ENCODE measurements around the gene PSMG4. TPM values are rescaled to one million over a fixed set of nuclear protein-coding genes. Genes with fewer than 3 reads are reported as not detected.

The PSMG4 gene
- total and polyA plus RNA-seq, 2 donors (not counting 3 experiments of a cell fraction or from before 2014, with no cell fraction given) = 31.4 to 46.0 TPM

DNA sequence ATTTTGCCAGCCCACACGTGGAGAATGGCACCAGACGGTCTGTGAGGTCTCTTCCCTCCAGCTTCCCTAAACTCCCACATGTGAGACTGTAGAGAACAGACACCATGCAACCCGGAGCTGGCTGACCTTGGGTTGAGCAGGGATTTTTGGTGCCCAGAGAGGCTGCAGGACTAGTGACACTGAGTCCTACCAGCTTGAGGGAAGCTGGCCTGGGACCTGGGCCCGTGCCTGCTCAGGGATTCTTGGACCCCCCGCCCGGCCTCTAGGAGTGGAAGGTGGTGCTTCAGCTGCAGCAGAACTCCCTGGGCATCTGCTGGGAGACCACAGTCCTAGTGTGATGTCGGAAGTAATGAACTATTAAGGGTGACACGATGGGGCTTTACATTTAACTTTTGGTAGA, 3.2 kb downstream of the PSMG4 start:
- intact Hi-C loops (cut with micrococcal nuclease) (no loop called here), dilution Hi-C loops (cut with MboI; ENCODE audit: extremely low pct_ligation_motif_present, low sequenced_read_pairs) (no loop called here)
- Histone ChIP-seq H3K9me3 (replicated peaks; ENCODE audit: control insufficient read depth, insufficient read depth, low read length) (no peaks in the 10 kb centered on the region), H3K4me3 (replicated peaks in 1 of 3; ENCODE audit: insufficient read depth in 1 of 3, low read depth in 1 of 3, low read length in 3 of 3) (no peak overlapping the region), H2AFZ (ENCODE audit: low read depth, low read length) (no peak overlapping the region), H3K27me3 (ENCODE audit: control insufficient read depth in 2 of 2, insufficient read depth in 2 of 2, low read length in 2 of 2) (peaks cover 0 to 4% of the 10 kb centered on the region in 2 experiments), H4K20me1 (replicated peaks; ENCODE audit: control insufficient read depth, extremely low read depth, insufficient read depth, low read length) (no peaks in the 10 kb centered on the region), H3K9me1 (replicated peaks; ENCODE audit: control insufficient read depth, extremely low read depth, insufficient read depth, low read length) (no peaks in the 10 kb centered on the region), H3K9ac (replicated peaks; ENCODE audit: extremely low read depth, insufficient read depth, low read length) (no peak overlapping the region), H3K4me1 (ENCODE audit: control insufficient read depth, extremely low read depth, insufficient read depth, low read length) (peaks cover 7% of the 10 kb centered on the region), H3K4me2 (ENCODE audit: insufficient read depth, low read length) (no peak overlapping the region), H3K27ac (ENCODE audit: insufficient read depth, low read depth, low read length) (no peak overlapping the region), H3K36me3 (ENCODE audit: control insufficient read depth in 2 of 2, extremely low read depth in 1 of 2, insufficient read depth in 2 of 2, low read length in 2 of 2) (peaks cover 3 to 13% of the 10 kb centered on the region in 2 experiments), H3K79me2 (ENCODE audit: control insufficient read depth, insufficient read depth, low read length) (peaks cover 72% of the 10 kb centered on the region)
- POLR2A ChIA-PET = no interaction called here
- DNase-seq (ENCODE audit: low read depth, low spot score) (no peak), FAIRE-seq (no peak)
- CTCF ChIA-PET = interaction anchor here (0.9 to 4.4 kb wide), 3 partner anchors 10 to 13 kb away, joined by 3 to 25 read pairs (median 4); no protein-coding TSS in a partner anchor
- BruUV-seq (replicated peaks) = no TSS peak
- TF ChIP-seq JUN (IDR thresholded peaks at IDR 0.05; ENCODE audit: borderline replicate concordance, insufficient read depth, insufficient read length, low read depth) (no peak), POLR2AphosphoS5 (IDR thresholded peaks at IDR 0.05; ENCODE audit: insufficient read depth, low read depth, low read length) (no peak), FOS (IDR thresholded peaks at IDR 0.05; ENCODE audit: borderline replicate concordance, insufficient read depth, low read length) (no peak), MYC (IDR thresholded peaks at IDR 0.05; ENCODE audit: low read depth, low read length) (no peak), GATA2 (IDR thresholded peaks at IDR 0.05; ENCODE audit: insufficient read depth, insufficient read length, low read depth, low read length) (no peak), EZH2 (IDR thresholded peaks at IDR 0.05; ENCODE audit: borderline replicate concordance, low read depth, low read length, severe bottlenecking) (no peak), POLR2A (IDR thresholded peaks at IDR 0.05; ENCODE audit: low read depth, low read length) (no peak)
- TF ChIP-seq, protein P1, sequence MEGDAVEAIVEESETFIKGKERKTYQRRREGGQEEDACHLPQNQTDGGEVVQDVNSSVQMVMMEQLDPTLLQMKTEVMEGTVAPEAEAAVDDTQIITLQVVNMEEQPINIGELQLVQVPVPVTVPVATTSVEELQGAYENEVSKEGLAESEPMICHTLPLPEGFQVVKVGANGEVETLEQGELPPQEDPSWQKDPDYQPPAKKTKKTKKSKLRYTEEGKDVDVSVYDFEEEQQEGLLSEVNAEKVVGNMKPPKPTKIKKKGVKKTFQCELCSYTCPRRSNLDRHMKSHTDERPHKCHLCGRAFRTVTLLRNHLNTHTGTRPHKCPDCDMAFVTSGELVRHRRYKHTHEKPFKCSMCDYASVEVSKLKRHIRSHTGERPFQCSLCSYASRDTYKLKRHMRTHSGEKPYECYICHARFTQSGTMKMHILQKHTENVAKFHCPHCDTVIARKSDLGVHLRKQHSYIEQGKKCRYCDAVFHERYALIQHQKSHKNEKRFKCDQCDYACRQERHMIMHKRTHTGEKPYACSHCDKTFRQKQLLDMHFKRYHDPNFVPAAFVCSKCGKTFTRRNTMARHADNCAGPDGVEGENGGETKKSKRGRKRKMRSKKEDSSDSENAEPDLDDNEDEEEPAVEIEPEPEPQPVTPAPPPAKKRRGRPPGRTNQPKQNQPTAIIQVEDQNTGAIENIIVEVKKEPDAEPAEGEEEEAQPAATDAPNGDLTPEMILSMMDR (IDR thresholded peaks at IDR 0.05; ENCODE audit: extremely low read depth in 1 of 2, insufficient read depth in 1 of 2, low read depth in 1 of 2, low read length in 2 of 2) = no peak
- TF ChIP-seq, protein P2, sequence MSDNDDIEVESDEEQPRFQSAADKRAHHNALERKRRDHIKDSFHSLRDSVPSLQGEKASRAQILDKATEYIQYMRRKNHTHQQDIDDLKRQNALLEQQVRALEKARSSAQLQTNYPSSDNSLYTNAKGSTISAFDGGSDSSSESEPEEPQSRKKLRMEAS (IDR thresholded peaks at IDR 0.05; ENCODE audit: insufficient read depth, insufficient read length) = no peak
